A549 (cell line): ENCODE measurements around the gene CHML. TPM values are rescaled to one million over a fixed set of nuclear protein-coding genes. Genes with fewer than 3 reads are reported as not detected.

Experiments used
- ATAC-seq, 2 experiments: fragments of 200-7000 bp in 1 of 2; fragments of >200 bp in 1 of 2; cut with Nextera tagmentation in 1 of 2; cut with Tn5 transposase in 1 of 2; 3 replicates each; pipeline versions ENCODE4 v1.8.0 to v1.9.1; 2018 to 2020; ENCODE audit warnings: mild to moderate bottlenecking in 1 of 2, moderate library complexity in 1 of 2
- CTCF ChIA-PET: fragments of 300-600 bp; sonication (Branson Sonifier 250); formaldehyde crosslinking; extraction: SDS; loops from one replicate; lab custom pipeline; 2021; ENCODE audit warnings: antibody characterized with exemption, inconsistent platforms; lab: Yijun Ruan, JAX
- POLR2A ChIA-PET: fragments of 350-600 bp; formaldehyde crosslinking; extraction: SDS; loops from one replicate; lab custom pipeline; 2021; ENCODE audit warnings: antibody characterized with exemption, inconsistent platforms; lab: Yijun Ruan, JAX
- DNase-seq, 2 experiments: peaks; one replicate each; pipeline versions ENCODE4 v3.0.0 to v3.0.0-alpha.2; 2011 to 2016; ENCODE audit warnings: low read depth in 1 of 2, low spot score in 1 of 2
- FAIRE-seq: peaks from 2 replicates; lab custom pipeline; 2011; peaks lifted over from hg19 to GRCh38; lab: Jason Lieb, UNC
- H3K27ac ChIP-seq, 2 experiments: fragments of >200 bp; sonication (Bioruptor Twin); formaldehyde crosslinking; 3 replicates each; pipeline ENCODE4 v1.5.1; 2016 to 2017
- H3K4me1 ChIP-seq: fragments of >200 bp; sonication (Bioruptor Twin); formaldehyde crosslinking; 3 replicates; pipeline ENCODE4 v1.6.1; 2016
- H3K4me2 ChIP-seq: fragments of >200 bp; sonication (Bioruptor Twin); formaldehyde crosslinking; 3 replicates; pipeline ENCODE4 v1.6.1; 2016
- H3K4me3 ChIP-seq: fragments of >200 bp; sonication (Bioruptor Twin); formaldehyde crosslinking; 3 replicates; pipeline ENCODE4 v1.5.1; 2016
- H3K9me3 ChIP-seq: fragments of >200 bp; sonication (Bioruptor Twin); formaldehyde crosslinking; 3 replicates; pipeline ENCODE4 v1.6.1; 2016
- BHLHE40 ChIP-seq: IDR thresholded peaks from 2 replicates; pipeline ENCODE4 v1.6.1; 2012; ENCODE audit warnings: low read depth, low read length, inconsistent platforms
- CBX8 ChIP-seq: fragments of 200-600 bp; sonication (generic); IDR thresholded peaks from 2 replicates; pipeline ENCODE4 v1.6.1; 2016
- CHD2 ChIP-seq: fragments of 150-350 bp; IDR thresholded peaks from 2 replicates; pipeline ENCODE4 v1.6.1; 2014; ENCODE audit warnings: low read length; ENCODE audit not compliant: partially characterized antibody
- CTCF ChIP-seq: fragments of >200 bp; sonication (Bioruptor Twin); formaldehyde crosslinking; IDR thresholded peaks from 3 replicates; pipeline ENCODE4 v1.5.1; 2016
- ELK1 ChIP-seq: fragments of 150-350 bp; IDR thresholded peaks from 2 replicates; pipeline ENCODE4 v1.6.1; 2014; ENCODE audit warnings: low read depth, mild to moderate bottlenecking, low read length
- FOSL2 ChIP-seq, 2 experiments: fragments of 450-650 bp in 1 of 2; fragments of >200 bp in 1 of 2; sonication (Bioruptor Twin) in 1 of 2; formaldehyde crosslinking; IDR thresholded peaks; 2 replicates each; pipeline versions ENCODE4 v1.5.0 to v1.6.1; 2016 to 2020; ENCODE audit warnings: mild to moderate bottlenecking in 1 of 2, moderate library complexity in 1 of 2
- HDAC2 ChIP-seq: fragments of 200-600 bp; sonication (generic); IDR thresholded peaks from 2 replicates; pipeline ENCODE4 v1.6.1; 2016
- HES2 ChIP-seq: fragments of >200 bp; sonication (Bioruptor Twin); formaldehyde crosslinking; IDR thresholded peaks from 2 replicates; pipeline ENCODE4 v1.6.1; 2016
- HMGXB4 ChIP-seq: fragments of 250-450 bp; sonication (Bioruptor Pico); IDR thresholded peaks from 2 replicates; pipeline ENCODE4 v1.5.0; 2021; ENCODE audit warnings: mild to moderate bottlenecking, moderate library complexity, borderline replicate concordance
- HOXA7 ChIP-seq: fragments of 250-450 bp; sonication (Bioruptor Pico); IDR thresholded peaks from 2 replicates; pipeline ENCODE4 v1.5.0; 2020; ENCODE audit warnings: mild to moderate bottlenecking, moderate library complexity
- JUN ChIP-seq, 2 experiments: fragments of >200 bp; sonication (Bioruptor Twin); formaldehyde crosslinking; IDR thresholded peaks; 2 replicates in 1 of 2; 3 replicates in 1 of 2; pipeline ENCODE4 v1.6.1; 2016 to 2017
- KDM1A ChIP-seq: fragments of 200-600 bp; sonication (generic); IDR thresholded peaks from 2 replicates; pipeline ENCODE4 v1.6.1; 2016; ENCODE audit warnings: low read depth, mild to moderate bottlenecking
- KDM5A ChIP-seq: fragments of 200-600 bp; sonication (generic); IDR thresholded peaks from 2 replicates; pipeline ENCODE4 v1.6.1; 2016; ENCODE audit warnings: antibody characterized with exemption, mild to moderate bottlenecking
- NFE2L2 ChIP-seq: fragments of 150-350 bp; conservative IDR thresholded peaks from 2 replicates; pipeline ENCODE4 v1.6.1; 2014; ENCODE audit warnings: low read length
- PBX3 ChIP-seq: IDR thresholded peaks from 2 replicates; pipeline ENCODE4 v1.6.1; 2012
- POLR2AphosphoS2 ChIP-seq: conservative IDR thresholded peaks from 2 replicates; pipeline ENCODE4 v1.6.1; 2012; ENCODE audit warnings: low read length, improper control_type of control experiment, inconsistent platforms
- RCOR1 ChIP-seq: fragments of 150-350 bp; IDR thresholded peaks from 2 replicates; pipeline ENCODE4 v1.6.1; 2014; ENCODE audit warnings: antibody characterized with exemption, low read length, low read depth
- REST ChIP-seq: fragments of 200-600 bp; sonication (generic); IDR thresholded peaks from 2 replicates; pipeline ENCODE4 v1.6.1; 2016; ENCODE audit warnings: antibody characterized with exemption, mild to moderate bottlenecking, moderate library complexity
- TP53 ChIP-seq: fragments of 250-450 bp; sonication (Bioruptor Pico); IDR thresholded peaks from 2 replicates; pipeline ENCODE4 v1.5.0; 2021; ENCODE audit warnings: mild to moderate bottlenecking, moderate library complexity
- ZNF302 ChIP-seq: fragments of 250-450 bp; sonication (Bioruptor Pico); IDR thresholded peaks from 2 replicates; pipeline ENCODE4 v1.9.0; 2021; ENCODE audit warnings: inconsistent platforms, mild to moderate bottlenecking, moderate library complexity
- polyA plus RNA-seq, 4 experiments: library from polyadenylated mRNA; depleted of rRNA in 3 of 4; stranded (reverse); fragments of >200 nt; fragmentation: RNase III in 1 of 4; extraction: RNeasy Plus Mini Kit Qiagen cat#74134 plus additional on column Dnase treatment in 1 of 4; gene quantifications; 2 replicates in 3 of 4; 3 replicates in 1 of 4; pipeline ENCODE4 v1.2.3, GENCODE V29; 2011 to 2017

The CHML gene
- polyA plus RNA-seq, 2 of the 4 experiments (the other 2 are of a cell fraction) = 8.8 to 15.2 TPM

GRCh38 chr1:241607497-241607896 is 32.7 kb downstream of the CHML start:
- ChIA-PET CTCF (interaction anchor here (1.0 to 10.4 kb wide), 4 partner anchors 14 to 258 kb away, joined by 3 to 120 read pairs (median 36); no protein-coding TSS in a partner anchor), POLR2A (no interaction called here)
- no peak overlapping the region for H3K4me3 ChIP-seq
- DNase-seq = no peak
- H3K27ac ChIP-seq = peak overlapping the region; percentile 58 to 84; a peak in 4 of 6 replicates
- no peaks in the 10 kb centered on the region for H3K9me3 ChIP-seq
- H3K4me2 ChIP-seq = no peak overlapping the region; the same call in 1 of the 3 replicates
- H3K4me1 ChIP-seq = peaks cover 90% of the 10 kb centered on the region
- no peak for FAIRE-seq
- ATAC-seq = no peak
- no peak for TF ChIP-seq HDAC2
- TF ChIP-seq CTCF = no peak
- no peak for TF ChIP-seq KDM5A
- no peak for TF ChIP-seq HES2
- no peak for TF ChIP-seq CBX8
- no peak for TF ChIP-seq NFE2L2
- no peak for TF ChIP-seq CHD2
- no peak for TF ChIP-seq RCOR1
- no peak for TF ChIP-seq HMGXB4 (CRISPR knock-in tag)
- TF ChIP-seq FOSL2 (IDR thresholded peaks at IDR 0.05) = no peak
- TF ChIP-seq FOSL2 (CRISPR knock-in tag; IDR thresholded peaks at IDR 0.05) = no peak
- no peak for TF ChIP-seq ZNF302 (CRISPR knock-in tag)
- no peak for TF ChIP-seq BHLHE40
- no peak for TF ChIP-seq PBX3
- no peak for TF ChIP-seq KDM1A
- TF ChIP-seq TP53 (CRISPR knock-in tag) = no peak
- no peak for TF ChIP-seq POLR2AphosphoS2
- TF ChIP-seq ELK1 = no peak
- no peak for TF ChIP-seq JUN (IDR thresholded peaks at IDR 0.05)
- TF ChIP-seq HOXA7 (CRISPR knock-in tag) = no peak
- TF ChIP-seq REST = no peak
